ENCODE results near the gene POM121L2. TPM values are rescaled to one million over a fixed set of nuclear protein-coding genes. Genes with fewer than 3 reads are reported as not detected.

The POM121L2 gene
- total and polyA plus RNA-seq, 9 of the 15 experiments (the other 6 are each of a cell fraction or from before 2014, with no cell fraction given), result 0.23 to 0.45 TPM; not detected in 7

DNA sequence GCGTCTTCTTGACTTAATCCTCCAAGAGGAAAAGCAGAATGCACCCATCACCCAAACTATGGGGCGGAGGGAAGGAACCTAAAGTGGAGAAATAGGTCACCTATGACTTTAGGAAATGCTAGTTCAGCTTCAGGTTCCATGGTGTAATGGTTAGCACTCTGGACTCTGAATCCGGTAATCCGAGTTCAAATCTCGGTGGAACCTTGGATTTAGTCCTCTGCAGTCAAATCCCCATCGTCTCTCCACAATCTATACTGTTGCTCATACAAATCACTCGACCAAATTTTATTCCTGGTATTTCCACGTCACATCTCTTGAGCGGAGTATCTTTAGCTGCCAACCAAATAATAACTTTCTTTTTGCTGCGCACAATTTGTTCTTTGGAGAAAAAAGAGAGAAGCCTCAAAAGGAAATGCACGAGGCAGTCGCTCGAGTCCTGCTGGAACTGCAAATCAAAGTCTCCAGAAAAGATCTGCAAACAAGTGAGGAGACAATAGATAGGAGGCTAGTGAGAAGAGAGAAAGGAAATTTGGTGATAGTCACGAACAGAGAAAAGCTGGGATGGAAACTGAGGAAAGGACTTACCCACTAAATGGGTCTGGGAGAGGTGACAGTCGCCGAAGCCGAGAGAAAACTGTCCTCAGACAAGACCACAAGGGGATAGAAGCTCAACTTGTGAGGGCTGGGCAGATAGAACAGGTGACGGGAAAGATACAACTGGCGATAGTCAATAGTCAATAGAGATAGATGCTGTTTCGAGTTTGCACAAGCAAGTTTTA is 16.6 kb downstream of the POM121L2 start (continued):
- TF ChIP-seq JUN (IDR thresholded peaks at IDR 0.05; ENCODE audit: borderline replicate concordance, low read depth, low read length), result no peak
- TF ChIP-seq JUN (CRISPR knock-in tag; IDR thresholded peaks at IDR 0.05; ENCODE audit: borderline replicate concordance), result no peak
- peak; percentile 53; the same call in 1 of the 2 replicates for TF ChIP-seq PTTG1 (tag; IDR thresholded peaks at IDR 0.05; ENCODE audit: low read depth)
- 0 out of 2 replicates have a peak, but pooled peaks have one; percentile 6 for TF ChIP-seq HMG20A (CRISPR knock-in tag; conservative IDR thresholded peaks at IDR 0.05)
- no peak for TF ChIP-seq CHD2 (IDR thresholded peaks at IDR 0.05; ENCODE audit: low read depth, low read length)
- peak; percentile 67 for TF ChIP-seq ETV1 (tag; conservative IDR thresholded peaks at IDR 0.05; ENCODE audit: low read depth)
- TF ChIP-seq NCOA6 (IDR thresholded peaks at IDR 0.05), result no peak
- peak; percentile 67; the same call in 1 of the 2 replicates for TF ChIP-seq MIER1 (IDR thresholded peaks at IDR 0.05; ENCODE audit: low read depth)
- TF ChIP-seq MCM2 (IDR thresholded peaks at IDR 0.05; ENCODE audit: low read depth), result no peak
- 0 out of 2 replicates have a peak, but pooled peaks have one; percentile 14 for TF ChIP-seq EHMT2 (IDR thresholded peaks at IDR 0.05)
- TF ChIP-seq ZBTB8A (IDR thresholded peaks at IDR 0.05; ENCODE audit: partially characterized antibody), result peak; percentile 85
- TF ChIP-seq, protein P1, sequence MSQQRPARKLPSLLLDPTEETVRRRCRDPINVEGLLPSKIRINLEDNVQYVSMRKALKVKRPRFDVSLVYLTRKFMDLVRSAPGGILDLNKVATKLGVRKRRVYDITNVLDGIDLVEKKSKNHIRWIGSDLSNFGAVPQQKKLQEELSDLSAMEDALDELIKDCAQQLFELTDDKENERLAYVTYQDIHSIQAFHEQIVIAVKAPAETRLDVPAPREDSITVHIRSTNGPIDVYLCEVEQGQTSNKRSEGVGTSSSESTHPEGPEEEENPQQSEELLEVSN (IDR thresholded peaks at IDR 0.05; ENCODE audit: borderline replicate concordance in 1 of 2, extremely low read depth in 1 of 2, insufficient read depth in 1 of 2, insufficient read length in 1 of 2, low read depth in 1 of 2, low read length in 1 of 2, poor library complexity in 1 of 2, severe bottlenecking in 1 of 2), result peak in 1 of 2 experiments; percentile 54
- TF ChIP-seq, protein P2, sequence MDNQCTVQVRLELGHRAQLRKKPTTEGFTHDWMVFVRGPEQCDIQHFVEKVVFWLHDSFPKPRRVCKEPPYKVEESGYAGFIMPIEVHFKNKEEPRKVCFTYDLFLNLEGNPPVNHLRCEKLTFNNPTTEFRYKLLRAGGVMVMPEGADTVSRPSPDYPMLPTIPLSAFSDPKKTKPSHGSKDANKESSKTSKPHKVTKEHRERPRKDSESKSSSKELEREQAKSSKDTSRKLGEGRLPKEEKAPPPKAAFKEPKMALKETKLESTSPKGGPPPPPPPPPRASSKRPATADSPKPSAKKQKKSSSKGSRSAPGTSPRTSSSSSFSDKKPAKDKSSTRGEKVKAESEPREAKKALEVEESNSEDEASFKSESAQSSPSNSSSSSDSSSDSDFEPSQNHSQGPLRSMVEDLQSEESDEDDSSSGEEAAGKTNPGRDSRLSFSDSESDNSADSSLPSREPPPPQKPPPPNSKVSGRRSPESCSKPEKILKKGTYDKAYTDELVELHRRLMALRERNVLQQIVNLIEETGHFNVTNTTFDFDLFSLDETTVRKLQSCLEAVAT (IDR thresholded peaks at IDR 0.05), result peak; percentile 47 to 72
- TF ChIP-seq, protein P3, sequence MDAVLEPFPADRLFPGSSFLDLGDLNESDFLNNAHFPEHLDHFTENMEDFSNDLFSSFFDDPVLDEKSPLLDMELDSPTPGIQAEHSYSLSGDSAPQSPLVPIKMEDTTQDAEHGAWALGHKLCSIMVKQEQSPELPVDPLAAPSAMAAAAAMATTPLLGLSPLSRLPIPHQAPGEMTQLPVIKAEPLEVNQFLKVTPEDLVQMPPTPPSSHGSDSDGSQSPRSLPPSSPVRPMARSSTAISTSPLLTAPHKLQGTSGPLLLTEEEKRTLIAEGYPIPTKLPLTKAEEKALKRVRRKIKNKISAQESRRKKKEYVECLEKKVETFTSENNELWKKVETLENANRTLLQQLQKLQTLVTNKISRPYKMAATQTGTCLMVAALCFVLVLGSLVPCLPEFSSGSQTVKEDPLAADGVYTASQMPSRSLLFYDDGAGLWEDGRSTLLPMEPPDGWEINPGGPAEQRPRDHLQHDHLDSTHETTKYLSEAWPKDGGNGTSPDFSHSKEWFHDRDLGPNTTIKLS (IDR thresholded peaks at IDR 0.05; ENCODE audit: borderline replicate concordance, low read depth), result peak; percentile 77; the same call in 1 of the 2 replicates
- TF ChIP-seq, protein P4, sequence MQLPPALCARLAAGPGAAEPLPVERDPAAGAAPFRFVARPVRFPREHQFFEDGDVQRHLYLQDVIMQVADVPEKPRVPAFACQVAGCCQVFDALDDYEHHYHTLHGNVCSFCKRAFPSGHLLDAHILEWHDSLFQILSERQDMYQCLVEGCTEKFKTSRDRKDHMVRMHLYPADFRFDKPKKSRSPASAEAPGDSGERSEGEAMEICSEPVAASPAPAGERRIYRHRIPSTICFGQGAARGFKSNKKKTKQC (CRISPR knock-in tag; IDR thresholded peaks at IDR 0.05), result no peak
- TF ChIP-seq, protein P5, sequence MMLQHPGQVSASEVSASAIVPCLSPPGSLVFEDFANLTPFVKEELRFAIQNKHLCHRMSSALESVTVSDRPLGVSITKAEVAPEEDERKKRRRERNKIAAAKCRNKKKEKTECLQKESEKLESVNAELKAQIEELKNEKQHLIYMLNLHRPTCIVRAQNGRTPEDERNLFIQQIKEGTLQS (IDR thresholded peaks at IDR 0.05), result peak; percentile 37; the same call in 1 of the 2 replicates
- TF ChIP-seq, protein P5 (CRISPR knock-in tag; conservative IDR thresholded peaks at IDR 0.05), result no peak
- no peak for TF ChIP-seq ATF1 (CRISPR knock-in tag; IDR thresholded peaks at IDR 0.05)
- TF ChIP-seq ATF1 (tag; IDR thresholded peaks at IDR 0.05), result peak; percentile 71
- peak; percentile 99 for TF ChIP-seq POLR2H (tag; IDR thresholded peaks at IDR 0.05; ENCODE audit: low read depth)
- peak; percentile 44 for TF ChIP-seq PHF20 (IDR thresholded peaks at IDR 0.05; ENCODE audit: partially characterized antibody)
- TF ChIP-seq ZNF197 (CRISPR knock-in tag; IDR thresholded peaks at IDR 0.05; ENCODE audit: low read depth), result peak; percentile 23; the same call in 1 of the 2 replicates
